Bronchial epithelial cell (primary cell): ENCODE data around the gene PRG2. TPM values are rescaled to one million over a fixed set of nuclear protein-coding genes. Genes with fewer than 3 reads are reported as not detected.
A peak's percentile ranks its signal among the peaks of the same experiment; 100 is the strongest.
"Not testable (repeated sequence)": the region's sequence is repeated elsewhere in the genome, so short reads cannot be mapped to it uniquely, and the experiment has no call there.

Experiments used
- DNase-seq: peaks from one replicate; pipeline ENCODE4 v3.0.0-alpha.2; 2010; ENCODE audit warnings: low read depth
- FAIRE-seq: peaks from 2 replicates; lab custom pipeline; 2011; peaks lifted over from hg19 to GRCh38; lab: Jason Lieb, UNC
- H3K27me3 ChIP-seq: 2 replicates; pipeline ENCODE4 v1.5.1; 2011; ENCODE audit warnings: low read length; ENCODE audit not compliant: control insufficient read depth, insufficient read depth
- H3K36me3 ChIP-seq: 2 replicates; pipeline ENCODE4 v1.5.1; 2011; ENCODE audit warnings: low read length; ENCODE audit not compliant: control insufficient read depth, insufficient read depth
- H3K4me3 ChIP-seq: 2 replicates; pipeline ENCODE4 v1.5.1; 2011; ENCODE audit warnings: mild to moderate bottlenecking, low read depth, low read length, control low read depth
- total RNA-seq: library from RNA; depleted of rRNA; stranded (reverse); fragments of >200 nt; gene quantifications from 2 replicates; pipeline ENCODE4 v1.2.1, GENCODE V29; 2014
- TF ChIP-seq, protein P1 (sequence below): IDR thresholded peaks from 2 replicates; pipeline ENCODE4 v1.5.1; 2011; ENCODE audit warnings: mild to moderate bottlenecking, moderate library complexity, low read length, control low read depth, inconsistent platforms; ENCODE audit not compliant: insufficient read depth, severe bottlenecking

The PRG2 gene
- total RNA-seq, 1 donor from 2014 or later = under 0.01 TPM

DNA sequence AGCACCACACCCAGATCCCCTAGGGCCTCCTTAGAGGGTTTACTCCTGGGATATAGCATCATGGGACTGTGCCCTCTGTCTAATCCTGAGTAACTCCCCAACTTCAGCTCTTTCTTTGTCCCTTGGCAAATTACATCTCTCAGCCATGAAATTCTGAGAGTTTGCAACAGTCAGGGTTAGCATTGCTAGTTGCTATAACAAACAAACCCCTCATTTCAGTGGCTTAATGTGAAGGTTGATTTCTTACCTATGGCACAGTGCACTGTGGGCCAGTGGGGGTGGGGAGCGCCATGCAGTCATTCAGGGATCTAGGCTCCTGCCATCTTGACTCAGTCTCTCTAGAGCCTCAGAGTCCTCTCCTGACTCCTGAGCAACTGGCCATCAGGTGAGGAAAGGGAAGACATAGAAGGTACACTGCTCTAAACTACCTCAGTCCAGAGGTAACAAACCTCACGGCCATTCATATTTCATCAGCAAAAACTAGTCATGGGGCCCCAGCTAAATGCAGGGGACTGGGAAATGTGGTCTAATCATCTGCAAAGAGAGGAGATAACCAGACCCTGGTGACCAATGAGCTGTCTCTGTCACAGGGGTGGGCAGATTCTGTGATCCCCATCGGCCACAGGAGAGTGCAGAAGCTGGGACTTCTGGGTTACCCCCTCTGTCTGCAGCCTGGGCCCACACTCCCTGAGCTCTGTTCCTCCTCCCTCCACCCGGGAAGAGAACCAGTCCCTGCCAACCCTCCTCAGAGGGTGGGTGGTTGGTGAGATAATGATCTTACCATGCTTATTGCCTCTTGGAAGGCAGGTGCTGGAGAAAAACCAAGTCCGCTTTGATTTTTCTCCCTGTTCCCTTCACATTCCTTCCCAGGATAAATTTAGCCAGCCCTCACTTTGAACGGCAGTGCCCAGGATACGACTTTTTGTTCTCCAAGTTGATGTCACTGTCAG lies 27.0 kb downstream of the PRG2 start:
- TF ChIP-seq, protein P1, sequence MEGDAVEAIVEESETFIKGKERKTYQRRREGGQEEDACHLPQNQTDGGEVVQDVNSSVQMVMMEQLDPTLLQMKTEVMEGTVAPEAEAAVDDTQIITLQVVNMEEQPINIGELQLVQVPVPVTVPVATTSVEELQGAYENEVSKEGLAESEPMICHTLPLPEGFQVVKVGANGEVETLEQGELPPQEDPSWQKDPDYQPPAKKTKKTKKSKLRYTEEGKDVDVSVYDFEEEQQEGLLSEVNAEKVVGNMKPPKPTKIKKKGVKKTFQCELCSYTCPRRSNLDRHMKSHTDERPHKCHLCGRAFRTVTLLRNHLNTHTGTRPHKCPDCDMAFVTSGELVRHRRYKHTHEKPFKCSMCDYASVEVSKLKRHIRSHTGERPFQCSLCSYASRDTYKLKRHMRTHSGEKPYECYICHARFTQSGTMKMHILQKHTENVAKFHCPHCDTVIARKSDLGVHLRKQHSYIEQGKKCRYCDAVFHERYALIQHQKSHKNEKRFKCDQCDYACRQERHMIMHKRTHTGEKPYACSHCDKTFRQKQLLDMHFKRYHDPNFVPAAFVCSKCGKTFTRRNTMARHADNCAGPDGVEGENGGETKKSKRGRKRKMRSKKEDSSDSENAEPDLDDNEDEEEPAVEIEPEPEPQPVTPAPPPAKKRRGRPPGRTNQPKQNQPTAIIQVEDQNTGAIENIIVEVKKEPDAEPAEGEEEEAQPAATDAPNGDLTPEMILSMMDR = no peak
- DNase-seq = no peak
- FAIRE-seq = no peak
- no peak overlapping the region for H3K4me3 ChIP-seq
- no peaks in the 10 kb centered on the region for H3K36me3 ChIP-seq
- H3K27me3 ChIP-seq = no peaks in the 10 kb centered on the region

DNA sequence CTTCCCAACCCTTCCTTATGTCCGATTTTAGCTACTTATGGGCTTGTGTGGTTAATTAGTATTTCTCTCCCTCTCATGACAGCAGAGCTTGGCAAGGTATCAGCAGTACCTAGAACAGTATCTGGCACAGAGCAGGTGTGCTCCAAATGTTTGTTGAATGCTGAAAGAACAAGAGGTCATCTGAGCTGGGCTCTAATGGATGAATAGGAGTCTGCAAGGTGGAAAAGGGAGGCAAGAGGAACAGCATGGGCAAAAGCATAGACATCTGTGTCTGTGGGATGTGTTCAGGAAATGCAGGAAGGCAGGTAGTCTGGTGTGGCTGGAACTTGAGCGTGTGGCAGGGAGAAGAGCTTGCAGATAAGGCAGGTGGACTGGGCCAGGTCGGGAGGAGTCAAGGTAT lies 28.5 kb downstream of the PRG2 start:
- TF ChIP-seq, protein P1 = no peak
- H3K4me3 ChIP-seq = no peak overlapping the region
- FAIRE-seq (peak; percentile 28), DNase-seq (no peak)
- H3K36me3 ChIP-seq = no peaks in the 10 kb centered on the region
- no peaks in the 10 kb centered on the region for H3K27me3 ChIP-seq

DNA sequence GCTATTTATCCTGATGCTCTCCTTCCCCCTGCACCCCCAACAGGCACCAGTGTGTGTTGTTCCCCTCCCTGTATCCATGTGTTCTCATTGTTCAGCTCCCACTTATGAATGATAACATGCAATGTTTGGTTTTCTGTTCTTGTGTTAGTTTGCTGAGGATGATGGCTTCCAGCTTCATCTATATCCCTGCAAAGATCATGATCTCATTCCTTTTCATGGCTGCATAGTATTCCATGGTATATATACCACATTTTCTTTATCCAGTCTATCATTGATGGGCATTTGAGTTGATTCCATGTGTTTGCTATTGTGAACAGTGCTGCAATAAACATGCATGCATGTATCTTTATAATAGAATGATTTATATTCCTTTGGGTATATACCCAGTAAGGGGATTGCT lies 29.0 kb downstream of the PRG2 start:
- not testable (repeated sequence) for H3K27me3 ChIP-seq, H3K4me3 ChIP-seq, FAIRE-seq, H3K36me3 ChIP-seq, DNase-seq

DNA sequence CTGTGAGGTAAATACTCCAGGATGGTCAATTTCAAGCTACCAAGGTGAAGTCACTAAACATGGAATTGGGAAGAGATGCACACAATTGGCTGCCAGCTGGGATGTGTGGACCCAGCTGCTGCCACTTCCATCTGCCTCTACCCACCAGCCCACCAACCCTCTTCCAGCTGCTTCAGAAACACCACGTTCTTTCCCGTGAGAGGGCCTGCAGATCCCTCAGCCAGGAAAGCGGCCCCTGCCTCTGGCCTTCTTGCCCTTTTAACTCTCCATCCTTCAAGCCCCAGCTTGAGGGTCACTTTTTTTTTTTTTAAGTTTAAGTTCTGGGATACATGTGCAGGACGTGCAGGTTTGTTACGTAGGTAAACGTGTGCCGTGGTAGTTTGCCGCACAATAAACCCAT lies 29.5 kb downstream of the PRG2 start:
- FAIRE-seq = no peak
- DNase-seq = no peak
- TF ChIP-seq, protein P1 = no peak

DNA sequence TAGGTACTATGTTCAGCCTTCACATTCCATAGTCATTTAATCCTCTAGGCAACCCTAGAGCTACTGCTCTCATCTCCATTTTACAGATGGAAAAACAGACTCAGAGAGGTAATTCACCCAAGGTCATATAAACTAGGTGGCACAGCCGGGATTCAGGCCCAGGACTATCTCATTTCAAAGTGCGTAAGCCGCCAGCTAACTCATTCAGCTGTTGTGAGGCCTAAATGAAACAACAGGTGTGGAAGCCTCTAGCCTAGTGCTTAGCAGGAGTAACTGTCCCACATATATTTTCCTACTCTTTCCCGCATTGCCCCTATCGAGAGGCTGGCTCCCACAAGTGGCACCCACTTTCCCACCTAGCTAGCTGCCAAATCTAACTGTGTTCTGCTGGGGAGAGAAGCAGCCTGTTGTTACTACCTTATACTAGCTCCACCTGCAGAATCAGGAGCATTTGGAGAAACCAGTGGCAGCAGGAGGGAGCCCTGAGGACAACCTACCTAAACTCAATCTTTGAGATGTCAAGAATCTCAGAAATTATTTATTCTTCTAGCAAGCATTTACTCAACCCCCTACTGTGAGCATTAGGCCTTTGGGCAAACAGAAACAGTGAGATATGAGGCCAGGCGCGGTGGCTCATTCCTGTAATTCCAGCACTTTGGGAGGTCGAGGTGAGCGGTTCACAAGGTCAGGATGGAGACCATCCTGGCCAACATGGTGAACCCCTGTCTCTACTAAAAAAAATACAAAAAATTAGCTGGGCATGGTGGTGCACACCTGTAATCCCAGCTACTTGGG lies 30.4 kb downstream of the PRG2 start:
- no peaks in the 10 kb centered on the region for H3K36me3 ChIP-seq
- no peak for DNase-seq
- no peak for FAIRE-seq
- H3K4me3 ChIP-seq = no peak overlapping the region
- no peaks in the 10 kb centered on the region for H3K27me3 ChIP-seq
- TF ChIP-seq, protein P1 = no peak

More for the DNA sequence above, 29.5 kb downstream of the PRG2 start:
- Histone ChIP-seq H3K4me3 (no peak overlapping the region), H3K27me3 (no peaks in the 10 kb centered on the region), H3K36me3 (no peaks in the 10 kb centered on the region)

DNA sequence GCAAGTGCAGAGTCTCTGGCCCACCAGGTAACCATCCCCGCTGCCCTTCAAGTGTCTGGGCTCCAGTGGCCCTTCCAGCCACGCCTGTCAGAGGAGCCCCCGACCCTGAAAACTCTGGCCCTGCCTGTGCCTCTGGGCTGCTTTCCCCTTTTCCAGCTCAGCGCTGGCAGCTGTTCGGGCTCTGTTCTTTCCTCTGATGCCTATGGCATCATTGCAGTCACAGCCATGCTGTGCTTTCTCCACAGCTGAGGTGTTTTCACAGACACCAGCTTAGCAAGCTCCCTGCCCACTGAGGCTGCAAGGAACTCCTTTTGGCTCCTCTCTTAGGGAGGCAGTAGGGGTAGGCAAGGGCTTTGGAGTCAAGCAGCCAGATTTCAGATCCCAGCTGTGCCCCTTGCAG lies 31.1 kb downstream of the PRG2 start:
- TF ChIP-seq, protein P1 = no peak
- no peaks in the 10 kb centered on the region for H3K27me3 ChIP-seq
- DNase-seq = no peak
- no peak for FAIRE-seq
- H3K4me3 ChIP-seq = no peak overlapping the region
- H3K36me3 ChIP-seq = no peaks in the 10 kb centered on the region
